ENCODE data around the gene FTCD.

DNA sequence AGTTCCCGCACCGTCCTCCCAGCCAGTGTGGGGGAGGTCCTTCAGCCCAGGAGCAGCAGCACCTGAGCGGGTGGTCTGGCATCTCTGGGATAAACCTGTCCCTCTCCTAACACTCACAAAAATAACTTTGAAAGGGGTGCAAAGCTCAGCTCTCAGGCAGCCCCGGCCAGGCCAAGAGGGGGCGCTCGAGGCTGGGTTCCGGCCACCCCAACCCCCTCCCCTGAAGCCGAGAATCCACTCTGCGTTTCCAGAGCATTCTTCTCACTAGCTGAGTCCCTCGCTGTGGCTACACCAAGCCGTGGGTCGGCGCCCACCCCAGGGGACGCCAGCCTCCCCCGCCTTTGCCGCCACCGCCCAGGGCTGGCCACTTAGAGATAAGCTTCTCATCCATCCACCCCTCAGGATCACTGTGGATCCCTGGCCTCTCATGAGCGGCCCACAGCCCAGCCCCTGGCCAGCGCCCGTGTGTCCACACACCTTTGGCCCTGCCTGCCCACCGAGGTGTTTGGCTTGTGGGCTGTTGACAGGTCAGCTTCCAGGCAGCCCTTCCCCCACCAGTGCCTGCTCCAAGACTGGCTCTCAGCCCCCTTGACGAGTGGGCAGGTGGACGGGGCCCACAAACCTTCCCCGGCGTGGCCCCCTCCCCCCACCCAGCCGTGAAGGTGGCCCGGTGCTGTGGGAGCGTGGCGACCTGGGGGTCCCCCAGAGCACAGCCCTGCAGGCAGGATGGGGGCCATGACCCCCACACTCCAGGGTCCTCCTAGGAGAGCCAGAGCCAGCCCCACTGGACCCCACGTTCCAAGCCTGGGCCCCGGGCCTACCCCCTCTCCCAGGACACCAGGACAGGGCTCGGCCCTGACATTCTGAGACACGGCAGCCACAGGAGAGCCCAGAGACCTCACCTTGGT, 1.9 kb downstream of the FTCD start:
- TF ChIP-seq, protein P1, sequence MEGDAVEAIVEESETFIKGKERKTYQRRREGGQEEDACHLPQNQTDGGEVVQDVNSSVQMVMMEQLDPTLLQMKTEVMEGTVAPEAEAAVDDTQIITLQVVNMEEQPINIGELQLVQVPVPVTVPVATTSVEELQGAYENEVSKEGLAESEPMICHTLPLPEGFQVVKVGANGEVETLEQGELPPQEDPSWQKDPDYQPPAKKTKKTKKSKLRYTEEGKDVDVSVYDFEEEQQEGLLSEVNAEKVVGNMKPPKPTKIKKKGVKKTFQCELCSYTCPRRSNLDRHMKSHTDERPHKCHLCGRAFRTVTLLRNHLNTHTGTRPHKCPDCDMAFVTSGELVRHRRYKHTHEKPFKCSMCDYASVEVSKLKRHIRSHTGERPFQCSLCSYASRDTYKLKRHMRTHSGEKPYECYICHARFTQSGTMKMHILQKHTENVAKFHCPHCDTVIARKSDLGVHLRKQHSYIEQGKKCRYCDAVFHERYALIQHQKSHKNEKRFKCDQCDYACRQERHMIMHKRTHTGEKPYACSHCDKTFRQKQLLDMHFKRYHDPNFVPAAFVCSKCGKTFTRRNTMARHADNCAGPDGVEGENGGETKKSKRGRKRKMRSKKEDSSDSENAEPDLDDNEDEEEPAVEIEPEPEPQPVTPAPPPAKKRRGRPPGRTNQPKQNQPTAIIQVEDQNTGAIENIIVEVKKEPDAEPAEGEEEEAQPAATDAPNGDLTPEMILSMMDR (IDR thresholded peaks at IDR 0.05): peak; percentile 45 to 70 (median 65)
- TF ChIP-seq POLR2A (IDR thresholded peaks at IDR 0.05): no peak

Data from adrenal gland (tissue), 5 donors.